HEK293T (cell line): ENCODE data around the gene SZT2.
"Not testable (repeated sequence)": the region's sequence is repeated elsewhere in the genome, so short reads cannot be mapped to it uniquely, and the experiment has no call there.

Experiments used
- CTCF ChIA-PET: fragments of 350-600 bp; formaldehyde crosslinking; extraction: SDS; loops from one replicate; lab custom pipeline; 2021; ENCODE audit warnings: antibody characterized with exemption, inconsistent platforms; lab: Yijun Ruan, JAX
- POLR2A ChIA-PET: fragments of 350-600 bp; formaldehyde crosslinking; extraction: SDS; loops from one replicate; lab custom pipeline; 2020; ENCODE audit warnings: antibody characterized with exemption, inconsistent platforms; lab: Yijun Ruan, JAX
- DNase-seq: peaks from one replicate; pipeline ENCODE4 v3.0.0; 2012; ENCODE audit warnings: mixed read lengths; ENCODE audit errors: extremely low spot score
- ARNT ChIP-seq: fragments of 450-650 bp; IDR thresholded peaks from 2 replicates; pipeline ENCODE4 v1.6.1; 2017; ENCODE audit warnings: mild to moderate bottlenecking
- BHLHE40 ChIP-seq: fragments of 450-650 bp; IDR thresholded peaks from 2 replicates; pipeline ENCODE4 v1.6.1; 2016; ENCODE audit warnings: mild to moderate bottlenecking, moderate library complexity, borderline replicate concordance
- CTBP1 ChIP-seq: fragments of 450-650 bp; IDR thresholded peaks from 2 replicates; pipeline ENCODE4 v1.6.1; 2016; ENCODE audit warnings: borderline replicate concordance
- ELF4 ChIP-seq: fragments of 450-650 bp; IDR thresholded peaks from 2 replicates; pipeline ENCODE4 v1.6.1; 2017; ENCODE audit warnings: antibody characterized with exemption
- FOXA1 ChIP-seq: fragments of 450-650 bp; IDR thresholded peaks from 2 replicates; pipeline ENCODE4 v1.6.1; 2016; ENCODE audit warnings: mild to moderate bottlenecking
- FOXK2 ChIP-seq: fragments of 450-650 bp; IDR thresholded peaks from 2 replicates; pipeline ENCODE4 v1.6.1; 2016; ENCODE audit warnings: mild to moderate bottlenecking
- FOXM1 ChIP-seq: fragments of 450-650 bp; IDR thresholded peaks from 2 replicates; pipeline ENCODE4 v1.6.1; 2017; ENCODE audit warnings: mild to moderate bottlenecking, borderline replicate concordance
- HDGF ChIP-seq: fragments of 450-650 bp; IDR thresholded peaks from 2 replicates; pipeline ENCODE4 v1.6.1; 2017; ENCODE audit warnings: antibody characterized with exemption, borderline replicate concordance
- L3MBTL2 ChIP-seq: fragments of 450-650 bp; conservative IDR thresholded peaks from 2 replicates; pipeline ENCODE4 v1.6.1; 2016; ENCODE audit warnings: mild to moderate bottlenecking
- LEF1 ChIP-seq: fragments of 450-650 bp; IDR thresholded peaks from 2 replicates; pipeline ENCODE4 v1.6.1; 2017; ENCODE audit warnings: mild to moderate bottlenecking, borderline replicate concordance
- NFRKB ChIP-seq: fragments of 450-650 bp; IDR thresholded peaks from 2 replicates; pipeline ENCODE4 v1.6.1; 2016; ENCODE audit warnings: mild to moderate bottlenecking, moderate library complexity
- PKNOX1 ChIP-seq: fragments of 450-650 bp; IDR thresholded peaks from 2 replicates; pipeline ENCODE4 v1.6.1; 2016
- SP1 ChIP-seq: fragments of 450-650 bp; IDR thresholded peaks from 2 replicates; pipeline ENCODE4 v1.6.1; 2017
- SUZ12 ChIP-seq: fragments of 450-650 bp; IDR thresholded peaks from 2 replicates; pipeline ENCODE4 v1.6.1; 2016; ENCODE audit warnings: mild to moderate bottlenecking
- TARDBP ChIP-seq: fragments of 450-650 bp; IDR thresholded peaks from 2 replicates; pipeline ENCODE4 v1.6.1; 2016
- ZNF384 ChIP-seq: fragments of 450-650 bp; IDR thresholded peaks from 2 replicates; pipeline ENCODE4 v1.6.1; 2016

Gene SZT2

GRCh38 chr1:43493661-43494450, 104.2 kb downstream of the SZT2 start:
- ChIA-PET CTCF (no interaction called here), POLR2A (interaction anchor here (0.6 kb wide), 1 partner anchor 11 kb away, joined by 3 read pairs; no protein-coding TSS in a partner anchor)
- no peak for DNase-seq

DNA sequence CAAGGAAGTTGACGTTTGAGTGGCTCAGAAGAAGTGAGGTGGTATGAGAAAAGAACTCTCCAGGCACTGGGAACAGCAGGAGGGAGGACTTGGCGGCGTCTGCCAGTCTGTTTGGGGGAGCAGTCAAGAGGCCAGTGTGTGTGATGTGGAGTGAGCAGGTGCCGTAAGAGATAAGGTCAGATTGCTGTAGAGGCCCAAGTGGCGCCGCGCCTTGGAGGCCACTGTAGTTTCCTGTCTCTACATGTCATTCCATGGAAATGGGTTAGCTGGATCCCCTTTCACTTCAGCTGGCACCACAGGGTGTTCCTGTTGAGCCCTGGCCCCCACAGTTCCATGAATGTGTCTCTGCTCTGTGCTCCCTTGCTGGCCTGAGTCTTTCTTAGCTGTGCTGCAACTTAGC, 105.5 kb downstream of the SZT2 start:
- DNase-seq = no peak

More at GRCh38 chr1:43493661-43494450, 104.2 kb downstream of the SZT2 start:
- TF ChIP-seq SP1 = no peak
- no peak for TF ChIP-seq L3MBTL2
- TF ChIP-seq SUZ12 = no peak
- no peak for TF ChIP-seq PKNOX1
- no peak for TF ChIP-seq ELF4
- TF ChIP-seq FOXA1 = no peak
- TF ChIP-seq FOXK2 = no peak
- TF ChIP-seq BHLHE40 = no peak
- no peak for TF ChIP-seq FOXM1
- TF ChIP-seq NFRKB = no peak
- no peak for TF ChIP-seq CTBP1
- TF ChIP-seq LEF1 = no peak
- TF ChIP-seq TARDBP = no peak
- TF ChIP-seq ARNT = no peak
- TF ChIP-seq ZNF384 = no peak
- no peak for TF ChIP-seq HDGF

DNA sequence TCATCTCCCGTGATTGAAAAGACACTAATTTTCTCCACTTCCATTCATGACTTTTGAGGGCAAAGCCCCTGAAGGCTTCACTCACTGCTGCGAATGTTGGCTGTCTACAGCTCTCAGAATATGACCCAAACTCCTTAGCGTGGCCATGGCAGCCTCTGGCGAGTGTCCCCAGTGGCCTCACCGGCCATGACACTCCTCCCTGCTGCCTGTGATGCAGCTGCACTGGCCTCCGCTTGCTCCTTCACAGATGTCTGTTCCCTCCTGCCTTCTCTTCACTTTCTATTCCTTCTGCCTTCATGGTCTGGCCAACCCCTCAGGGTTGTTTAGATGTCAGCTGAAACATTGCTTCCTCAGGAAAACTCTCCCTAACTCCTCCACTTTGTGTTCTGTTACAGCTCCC, 110.2 kb downstream of the SZT2 start:
- CTCF ChIA-PET = interaction anchor here (0.7 kb wide), 1 partner anchor 228 kb away, joined by 3 read pairs; no protein-coding TSS in a partner anchor
- POLR2A ChIA-PET = no interaction called here
- TF ChIP-seq BHLHE40 (no peak), FOXK2 (no peak), HDGF (no peak), LEF1 (no peak), CTBP1 (no peak), ARNT (no peak), NFRKB (no peak), SP1 (no peak), ZNF384 (no peak), PKNOX1 (no peak), FOXA1 (no peak), L3MBTL2 (no peak), SUZ12 (no peak), ELF4 (no peak), TARDBP (no peak), FOXM1 (no peak)
- no peak for DNase-seq

More for the DNA sequence above, 105.5 kb downstream of the SZT2 start:
- POLR2A ChIA-PET = no interaction called here
- CTCF ChIA-PET = no interaction called here
- no peak for TF ChIP-seq L3MBTL2
- no peak for TF ChIP-seq LEF1
- TF ChIP-seq SUZ12 = no peak
- no peak for TF ChIP-seq HDGF
- no peak for TF ChIP-seq FOXM1
- no peak for TF ChIP-seq NFRKB
- no peak for TF ChIP-seq FOXK2
- TF ChIP-seq ZNF384 = no peak
- no peak for TF ChIP-seq PKNOX1
- no peak for TF ChIP-seq CTBP1
- no peak for TF ChIP-seq TARDBP
- TF ChIP-seq BHLHE40 = no peak
- TF ChIP-seq SP1 = no peak
- no peak for TF ChIP-seq ARNT
- TF ChIP-seq FOXA1 = no peak
- TF ChIP-seq ELF4 = no peak

- DNase-seq, CTCF ChIA-PET, POLR2A ChIA-PET: not testable (repeated sequence)
These were observed 112.1 kb downstream of the SZT2 start for GRCh38 chr1:43501806-43502205.

- ChIA-PET CTCF (no interaction called here), POLR2A (interaction anchor here (1.3 kb wide), 1 partner anchor 147 kb away, joined by 5 read pairs; the partner anchor contains the start of gene KDM4A)
- DNase-seq = no peak
- TF ChIP-seq TARDBP = no peak
- no peak for TF ChIP-seq ARNT
- no peak for TF ChIP-seq HDGF
- TF ChIP-seq FOXM1 = no peak
These were observed 113.8 kb downstream of the SZT2 start for GRCh38 chr1:43503534-43503933.
